ENCODE measurements around the gene SLC6A9. TPM values are rescaled to one million over a fixed set of nuclear protein-coding genes. Genes with fewer than 3 reads are reported as not detected.

Gene SLC6A9
- total RNA-seq, 1 experiment from 2014 or later: 9.2 TPM

GRCh38 chr1:43965316-43965715 is 65.9 kb downstream of the SLC6A9 start:
- TF ChIP-seq SIN3A (IDR thresholded peaks at IDR 0.05; ENCODE audit: borderline replicate concordance, insufficient read depth, low read depth, low read length) (no peak), TCF7L2 (IDR thresholded peaks at IDR 0.05; ENCODE audit: low read depth, low read length) (no peak), CTCF (IDR thresholded peaks at IDR 0.05) (no peak), POLR2AphosphoS5 (IDR thresholded peaks at IDR 0.05; ENCODE audit: low read depth, low read length) (no peak)
- TF ChIP-seq, protein P1, sequence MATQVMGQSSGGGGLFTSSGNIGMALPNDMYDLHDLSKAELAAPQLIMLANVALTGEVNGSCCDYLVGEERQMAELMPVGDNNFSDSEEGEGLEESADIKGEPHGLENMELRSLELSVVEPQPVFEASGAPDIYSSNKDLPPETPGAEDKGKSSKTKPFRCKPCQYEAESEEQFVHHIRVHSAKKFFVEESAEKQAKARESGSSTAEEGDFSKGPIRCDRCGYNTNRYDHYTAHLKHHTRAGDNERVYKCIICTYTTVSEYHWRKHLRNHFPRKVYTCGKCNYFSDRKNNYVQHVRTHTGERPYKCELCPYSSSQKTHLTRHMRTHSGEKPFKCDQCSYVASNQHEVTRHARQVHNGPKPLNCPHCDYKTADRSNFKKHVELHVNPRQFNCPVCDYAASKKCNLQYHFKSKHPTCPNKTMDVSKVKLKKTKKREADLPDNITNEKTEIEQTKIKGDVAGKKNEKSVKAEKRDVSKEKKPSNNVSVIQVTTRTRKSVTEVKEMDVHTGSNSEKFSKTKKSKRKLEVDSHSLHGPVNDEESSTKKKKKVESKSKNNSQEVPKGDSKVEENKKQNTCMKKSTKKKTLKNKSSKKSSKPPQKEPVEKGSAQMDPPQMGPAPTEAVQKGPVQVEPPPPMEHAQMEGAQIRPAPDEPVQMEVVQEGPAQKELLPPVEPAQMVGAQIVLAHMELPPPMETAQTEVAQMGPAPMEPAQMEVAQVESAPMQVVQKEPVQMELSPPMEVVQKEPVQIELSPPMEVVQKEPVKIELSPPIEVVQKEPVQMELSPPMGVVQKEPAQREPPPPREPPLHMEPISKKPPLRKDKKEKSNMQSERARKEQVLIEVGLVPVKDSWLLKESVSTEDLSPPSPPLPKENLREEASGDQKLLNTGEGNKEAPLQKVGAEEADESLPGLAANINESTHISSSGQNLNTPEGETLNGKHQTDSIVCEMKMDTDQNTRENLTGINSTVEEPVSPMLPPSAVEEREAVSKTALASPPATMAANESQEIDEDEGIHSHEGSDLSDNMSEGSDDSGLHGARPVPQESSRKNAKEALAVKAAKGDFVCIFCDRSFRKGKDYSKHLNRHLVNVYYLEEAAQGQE (IDR thresholded peaks at IDR 0.05; ENCODE audit: insufficient read depth in 1 of 2, low read depth in 2 of 2, low read length in 1 of 2): no peak
- H3K4me3 ChIP-seq (ENCODE audit: low read depth in 2 of 2, low read length in 2 of 2): no peak overlapping the region
- H3K27me3 ChIP-seq (ENCODE audit: control insufficient read depth, insufficient read depth, low read length): no peaks in the 10 kb centered on the region
- ATAC-seq (no peak), DNase-seq (ENCODE audit: low read depth, low spot score) (no peak)
- ChIA-PET POLR2A (no interaction called here), CTCF (no interaction called here)
- no peaks in the 10 kb centered on the region for H3K4me1 ChIP-seq (ENCODE audit: control insufficient read depth, insufficient read depth, low read length)
- intact Hi-C loops (cut with micrococcal nuclease; ENCODE audit: unreplicated experiment) (no loop called here), in situ Hi-C loops (cut with HindIII; ENCODE audit: low pct_unique_long_range_greater_than_20kb, low sequenced_read_pairs) (no loop called here)
- no TSS peak for BruUV-seq (replicated peaks)
- H3K27ac ChIP-seq (ENCODE audit: low read length): no peak overlapping the region
- H3K9me3 ChIP-seq (ENCODE audit: control insufficient read depth, insufficient read depth, low read depth, low read length): no peaks in the 10 kb centered on the region
- peaks cover 4% of the 10 kb centered on the region; the same call in 1 of the 2 replicates for H3K36me3 ChIP-seq (ENCODE audit: control insufficient read depth, insufficient read depth, low read length)

DNA sequence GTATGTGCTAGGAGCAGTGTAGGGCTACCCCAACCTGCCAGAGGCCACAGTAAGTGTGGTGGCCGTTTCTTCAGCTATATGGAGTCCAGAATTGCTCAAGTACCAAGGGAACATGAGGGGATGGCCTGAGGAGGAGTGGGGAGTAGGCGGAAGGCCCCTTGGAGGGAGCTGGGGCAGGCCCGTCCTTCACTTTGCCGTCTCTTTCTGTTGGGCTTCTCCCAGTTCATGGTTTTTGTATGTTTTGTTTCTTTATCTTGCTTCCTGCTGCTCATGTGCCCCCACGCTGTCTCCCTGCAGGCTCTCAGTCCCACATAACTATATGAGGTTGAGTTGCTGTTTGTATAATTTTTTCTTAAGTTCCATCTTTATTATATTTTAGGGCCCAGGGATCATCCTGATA is 67.4 kb downstream of the SLC6A9 start:
- H3K4me3 ChIP-seq (ENCODE audit: low read depth in 2 of 2, low read length in 2 of 2): no peak overlapping the region
- H3K4me1 ChIP-seq (ENCODE audit: control insufficient read depth, insufficient read depth, low read length): no peaks in the 10 kb centered on the region
- ATAC-seq: no peak
- intact Hi-C loops (cut with micrococcal nuclease; ENCODE audit: unreplicated experiment) (no loop called here), in situ Hi-C loops (cut with HindIII; ENCODE audit: low pct_unique_long_range_greater_than_20kb, low sequenced_read_pairs) (no loop called here)
- no peak for DNase-seq (ENCODE audit: low read depth, low spot score)
- H3K9me3 ChIP-seq (ENCODE audit: control insufficient read depth, insufficient read depth, low read depth, low read length): no peaks in the 10 kb centered on the region
- no peak overlapping the region for H3K27ac ChIP-seq (ENCODE audit: low read length)
- ChIA-PET POLR2A (no interaction called here), CTCF (no interaction called here)
- no TSS peak for BruUV-seq (replicated peaks)
- no peak for TF ChIP-seq TCF7L2 (IDR thresholded peaks at IDR 0.05; ENCODE audit: low read depth, low read length)
- no peak for TF ChIP-seq SIN3A (IDR thresholded peaks at IDR 0.05; ENCODE audit: borderline replicate concordance, insufficient read depth, low read depth, low read length)
- TF ChIP-seq, protein P1 (IDR thresholded peaks at IDR 0.05; ENCODE audit: insufficient read depth in 1 of 2, low read depth in 2 of 2, low read length in 1 of 2): no peak
- TF ChIP-seq POLR2AphosphoS5 (IDR thresholded peaks at IDR 0.05; ENCODE audit: low read depth, low read length): no peak
- no peak for TF ChIP-seq CTCF (IDR thresholded peaks at IDR 0.05)
- peaks cover 3% of the 10 kb centered on the region for H3K36me3 ChIP-seq (ENCODE audit: control insufficient read depth, insufficient read depth, low read length)
- H3K27me3 ChIP-seq (ENCODE audit: control insufficient read depth, insufficient read depth, low read length): no peaks in the 10 kb centered on the region

All from Panc1 (cell line).